Measurements from ENCODE around the gene FGF12. TPM values are rescaled to one million over a fixed set of nuclear protein-coding genes. Genes with fewer than 3 reads are reported as not detected.

FGF12 gene
- polyA plus RNA-seq, 3 donors, result not detected

DNA sequence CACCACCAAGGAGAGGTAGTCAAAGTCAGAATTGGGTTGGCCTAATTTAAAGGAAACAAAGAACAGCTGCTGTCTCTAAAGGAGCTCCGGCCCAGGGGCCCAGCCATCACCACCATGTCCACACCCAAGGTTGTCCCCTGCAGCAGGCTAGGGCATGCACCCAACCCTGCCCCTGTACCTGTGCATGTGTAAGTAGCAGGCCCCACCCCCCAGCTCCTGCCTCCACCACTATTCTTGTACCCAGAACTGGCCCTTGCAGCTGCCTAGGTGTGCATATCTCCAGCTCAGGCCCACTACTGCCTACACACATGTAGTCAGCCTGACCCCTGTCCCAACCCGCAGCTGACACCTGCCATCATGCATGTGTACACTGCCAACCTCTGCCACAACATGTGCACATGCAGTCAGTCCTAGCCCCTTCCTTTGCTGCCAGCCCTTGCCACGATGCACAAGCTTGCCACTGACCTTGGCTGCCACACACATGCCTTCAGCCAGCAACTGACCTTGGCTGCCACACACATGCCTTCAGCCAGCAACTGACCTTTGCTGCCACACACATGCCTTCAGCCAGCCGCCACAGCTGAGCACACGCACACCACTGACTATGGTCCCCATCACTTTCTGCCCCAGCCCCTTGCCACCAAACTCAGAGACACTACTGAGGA lies 39.7 kb downstream of the FGF12 start:
- H3K9ac ChIP-seq (ENCODE audit: insufficient read depth, low read length, poor library complexity, severe bottlenecking), result no peak overlapping the region
- no peaks in the 10 kb centered on the region for H3K4me1 ChIP-seq (ENCODE audit: control insufficient read depth in 1 of 2, insufficient read depth in 2 of 2, low read length in 2 of 2)
- no peak overlapping the region for H3K4me3 Mint-ChIP-seq
- peaks cover 7 to 19% (median 13%) of the 10 kb centered on the region in 7 donors for H3K9me3 Mint-ChIP-seq
- H3K9me3 ChIP-seq (replicated peaks in 1 of 2; ENCODE audit: control insufficient read depth in 1 of 2, insufficient read depth in 1 of 2, low read length in 2 of 2), result peaks cover 0 to 15% of the 10 kb centered on the region in 2 donors
- H3K79me2 ChIP-seq (ENCODE audit: insufficient read depth, low read length), result no peaks in the 10 kb centered on the region
- H3K27me3 Mint-ChIP-seq (ENCODE audit: low read depth in 3 of 3), result no peaks in the 10 kb centered on the region
- 95% methylated on average over 4 of the region's 5 CpGs for WGBS (ENCODE audit: insufficient coverage)
- H3K27me3 ChIP-seq (ENCODE audit: control insufficient read depth in 2 of 2, insufficient read depth in 2 of 2, low read length in 2 of 2), result no peaks in the 10 kb centered on the region
- intact Hi-C loops (cut with micrococcal nuclease), result no loop called here
- no peak overlapping the region for H3K27ac Mint-ChIP-seq
- no peak for DNase-seq
- no peaks in the 10 kb centered on the region for H4K20me1 ChIP-seq (ENCODE audit: insufficient read depth, low read length)
- no peak for TF ChIP-seq CTCF (IDR thresholded peaks at IDR 0.05)
- H2AFZ ChIP-seq (ENCODE audit: insufficient read depth, low read depth, low read length, poor library complexity, severe bottlenecking), result no peak overlapping the region
- no peaks in the 10 kb centered on the region for H3K4me1 Mint-ChIP-seq
- no peaks in the 10 kb centered on the region for H3K36me3 ChIP-seq (replicated peaks in 1 of 2; ENCODE audit: control insufficient read depth in 1 of 2, insufficient read depth in 2 of 2, low read length in 2 of 2)
- no peak overlapping the region for H3K4me2 ChIP-seq (replicated peaks; ENCODE audit: extremely low read depth, low read length, poor library complexity, severe bottlenecking)
- H3K27ac ChIP-seq (ENCODE audit: low read depth in 1 of 2, low read length in 2 of 2), result no peak overlapping the region
- no peak overlapping the region for H3K4me3 ChIP-seq (replicated peaks in 1 of 3; ENCODE audit: low read depth in 2 of 3, low read length in 3 of 3)
- H3K36me3 Mint-ChIP-seq, result no peaks in the 10 kb centered on the region

DNA sequence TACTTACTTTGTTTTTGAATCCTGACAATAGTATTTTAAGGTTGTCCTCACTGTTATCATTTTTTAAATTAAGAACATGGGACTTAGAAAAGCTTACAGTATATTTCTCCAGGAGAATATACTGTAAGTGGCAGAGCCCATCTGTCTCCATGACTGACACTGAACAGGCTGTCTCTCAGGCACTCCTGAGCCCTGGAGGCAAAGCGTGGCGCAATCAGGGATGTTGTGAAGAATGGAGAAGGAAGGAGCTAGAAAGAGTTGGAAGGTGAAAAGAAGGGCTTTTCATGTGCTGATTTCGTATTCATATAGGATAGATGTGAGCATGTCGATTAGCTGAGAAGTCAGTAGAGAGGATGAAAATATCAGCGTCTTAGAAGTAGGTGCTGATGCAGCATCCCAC lies 41.5 kb downstream of the FGF12 start:
- WGBS (ENCODE audit: insufficient coverage), result 85% methylated on average over 5 of the region's 5 CpGs
- H3K79me2 ChIP-seq (ENCODE audit: insufficient read depth, low read length), result no peaks in the 10 kb centered on the region
- H2AFZ ChIP-seq (ENCODE audit: insufficient read depth, low read depth, low read length, poor library complexity, severe bottlenecking), result no peak overlapping the region
- Mint-ChIP-seq H3K4me3 (no peak overlapping the region), H3K4me1 (no peaks in the 10 kb centered on the region), H3K36me3 (no peaks in the 10 kb centered on the region), H3K9me3 (peaks cover 7 to 19% (median 16%) of the 10 kb centered on the region in 7 donors), H3K27ac (no peak overlapping the region), H3K27me3 (ENCODE audit: low read depth in 3 of 3) (no peaks in the 10 kb centered on the region)
- no peaks in the 10 kb centered on the region for H4K20me1 ChIP-seq (ENCODE audit: insufficient read depth, low read length)
- peaks cover 0 to 15% of the 10 kb centered on the region in 2 donors for H3K9me3 ChIP-seq (replicated peaks in 1 of 2; ENCODE audit: control insufficient read depth in 1 of 2, insufficient read depth in 1 of 2, low read length in 2 of 2)
- no peak overlapping the region for H3K4me3 ChIP-seq (replicated peaks in 1 of 3; ENCODE audit: low read depth in 2 of 3, low read length in 3 of 3)
- no peak overlapping the region for H3K9ac ChIP-seq (ENCODE audit: insufficient read depth, low read length, poor library complexity, severe bottlenecking)
- no peaks in the 10 kb centered on the region for H3K36me3 ChIP-seq (replicated peaks in 1 of 2; ENCODE audit: control insufficient read depth in 1 of 2, insufficient read depth in 2 of 2, low read length in 2 of 2)
- H3K4me1 ChIP-seq (ENCODE audit: control insufficient read depth in 1 of 2, insufficient read depth in 2 of 2, low read length in 2 of 2), result no peaks in the 10 kb centered on the region
- TF ChIP-seq CTCF (IDR thresholded peaks at IDR 0.05), result no peak
- no peak overlapping the region for H3K27ac ChIP-seq (ENCODE audit: low read depth in 1 of 2, low read length in 2 of 2)
- no peak overlapping the region for H3K4me2 ChIP-seq (replicated peaks; ENCODE audit: extremely low read depth, low read length, poor library complexity, severe bottlenecking)
- no peaks in the 10 kb centered on the region for H3K27me3 ChIP-seq (ENCODE audit: control insufficient read depth in 2 of 2, insufficient read depth in 2 of 2, low read length in 2 of 2)
- intact Hi-C loops (cut with micrococcal nuclease), result no loop called here
- no peak for DNase-seq

Data from CD14-positive monocyte (primary cell).